DOHH2 (cell line): ENCODE results near the gene ITGB8.

Experiments used
- H3F3A ChIP-seq: fragments of 200-600 bp; sonication (generic), shearing (Covaris generic); 2 replicates; pipeline ENCODE4 v1.6.0; 2016; ENCODE audit warnings: antibody characterized with exemption, mild to moderate bottlenecking; ENCODE audit not compliant: control insufficient read depth, insufficient read depth
- H3K27ac ChIP-seq: fragments of 200-600 bp; sonication (generic); 2 replicates; pipeline ENCODE4 v1.5.1; 2014; ENCODE audit warnings: low read depth, mild to moderate bottlenecking, low read length, moderate library complexity
- H3K27me3 ChIP-seq: fragments of 200-600 bp; sonication (generic); 2 replicates; pipeline ENCODE4 v1.6.1; 2014; ENCODE audit warnings: mild to moderate bottlenecking, low read length, mixed read lengths; ENCODE audit not compliant: control insufficient read depth
- H3K36me3 ChIP-seq: fragments of 200-600 bp; sonication (generic); 2 replicates; pipeline ENCODE4 v1.6.1; 2014; ENCODE audit warnings: mild to moderate bottlenecking, low read length, moderate library complexity, mixed read lengths; ENCODE audit not compliant: control insufficient read depth
- H3K4me1 ChIP-seq: fragments of 200-600 bp; sonication (generic); 2 replicates; pipeline ENCODE4 v1.6.1; 2014; ENCODE audit warnings: mild to moderate bottlenecking, low read length, mixed read lengths; ENCODE audit not compliant: control insufficient read depth
- H3K4me2 ChIP-seq: fragments of 200-600 bp; sonication (generic); 2 replicates; pipeline ENCODE4 v1.6.0; 2014; ENCODE audit warnings: mild to moderate bottlenecking, low read length, moderate library complexity
- H3K4me3 ChIP-seq: fragments of 200-600 bp; sonication (generic); 2 replicates; pipeline ENCODE4 v1.5.1; 2014; ENCODE audit warnings: mild to moderate bottlenecking, low read length, mixed read lengths
- H3K79me2 ChIP-seq: fragments of 200-600 bp; sonication (generic); 2 replicates; pipeline ENCODE4 v1.6.1; 2014; ENCODE audit warnings: mild to moderate bottlenecking, low read length, mixed read lengths; ENCODE audit not compliant: control insufficient read depth
- H3K9me2 ChIP-seq: fragments of 200-600 bp; sonication (generic); replicated peaks from 2 replicates; pipeline ENCODE4 v1.6.1; 2014; ENCODE audit warnings: mild to moderate bottlenecking, low read length, mixed read lengths; ENCODE audit not compliant: control insufficient read depth
- H3K9me3 ChIP-seq: fragments of 200-600 bp; sonication (generic); 2 replicates; pipeline ENCODE4 v1.6.1; 2014; ENCODE audit warnings: antibody characterized with exemption, low read length, mixed read lengths; ENCODE audit not compliant: control insufficient read depth, insufficient read depth
- H4K20me1 ChIP-seq: fragments of 200-600 bp; sonication (generic); 2 replicates; pipeline ENCODE4 v1.6.0; 2014; ENCODE audit warnings: low read depth, mild to moderate bottlenecking, antibody characterized with exemption, low read length, moderate library complexity; ENCODE audit not compliant: control insufficient read depth, insufficient read depth
- EZH2phosphoT487 ChIP-seq: fragments of 200-600 bp; sonication (generic); IDR thresholded peaks from 2 replicates; pipeline ENCODE4 v1.6.1; 2017; ENCODE audit warnings: borderline replicate concordance, mild to moderate bottlenecking, antibody characterized with exemption, low read length, moderate library complexity, mixed read lengths
- TF ChIP-seq, protein P1 (sequence below): fragments of 200-600 bp; sonication (generic); IDR thresholded peaks from one replicate; pipeline ENCODE4 v1.5.1; 2014; ENCODE audit warnings: antibody characterized with exemption, mild to moderate bottlenecking, low read depth, low read length; ENCODE audit not compliant: poor library complexity, severe bottlenecking

ITGB8 gene

DNA sequence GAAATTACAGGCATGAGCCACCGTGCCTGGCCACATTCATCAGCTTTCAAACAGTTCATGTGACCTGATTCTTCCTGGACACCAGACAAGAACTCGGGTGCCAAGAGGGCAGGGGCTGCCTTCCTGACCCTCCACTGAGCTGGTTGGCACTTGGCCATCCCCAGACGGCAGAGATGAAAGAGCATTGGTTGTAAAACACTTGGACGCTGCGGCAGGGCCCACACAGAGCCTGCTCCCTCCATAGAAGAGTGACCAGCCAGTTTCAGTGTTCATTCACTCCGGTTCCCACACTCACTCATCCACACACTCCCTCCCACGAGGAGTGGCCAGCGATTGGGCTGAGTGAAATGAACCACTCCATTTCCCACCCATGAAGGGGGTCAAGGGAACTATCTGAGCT is 112.3 kb downstream of the ITGB8 start:
- no peaks in the 10 kb centered on the region for H4K20me1 ChIP-seq
- no peaks in the 10 kb centered on the region for H3K79me2 ChIP-seq
- peaks cover 33% of the 10 kb centered on the region for H3K4me1 ChIP-seq
- H3F3A ChIP-seq, result no peaks in the 10 kb centered on the region
- peaks cover 8% of the 10 kb centered on the region; the same call in 1 of the 2 replicates for H3K9me3 ChIP-seq
- TF ChIP-seq EZH2phosphoT487, result no peak
- TF ChIP-seq, protein P1, sequence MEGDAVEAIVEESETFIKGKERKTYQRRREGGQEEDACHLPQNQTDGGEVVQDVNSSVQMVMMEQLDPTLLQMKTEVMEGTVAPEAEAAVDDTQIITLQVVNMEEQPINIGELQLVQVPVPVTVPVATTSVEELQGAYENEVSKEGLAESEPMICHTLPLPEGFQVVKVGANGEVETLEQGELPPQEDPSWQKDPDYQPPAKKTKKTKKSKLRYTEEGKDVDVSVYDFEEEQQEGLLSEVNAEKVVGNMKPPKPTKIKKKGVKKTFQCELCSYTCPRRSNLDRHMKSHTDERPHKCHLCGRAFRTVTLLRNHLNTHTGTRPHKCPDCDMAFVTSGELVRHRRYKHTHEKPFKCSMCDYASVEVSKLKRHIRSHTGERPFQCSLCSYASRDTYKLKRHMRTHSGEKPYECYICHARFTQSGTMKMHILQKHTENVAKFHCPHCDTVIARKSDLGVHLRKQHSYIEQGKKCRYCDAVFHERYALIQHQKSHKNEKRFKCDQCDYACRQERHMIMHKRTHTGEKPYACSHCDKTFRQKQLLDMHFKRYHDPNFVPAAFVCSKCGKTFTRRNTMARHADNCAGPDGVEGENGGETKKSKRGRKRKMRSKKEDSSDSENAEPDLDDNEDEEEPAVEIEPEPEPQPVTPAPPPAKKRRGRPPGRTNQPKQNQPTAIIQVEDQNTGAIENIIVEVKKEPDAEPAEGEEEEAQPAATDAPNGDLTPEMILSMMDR, result no peak
- no peaks in the 10 kb centered on the region for H3K27me3 ChIP-seq
- H3K4me2 ChIP-seq, result no peak overlapping the region
- H3K4me3 ChIP-seq, result no peak overlapping the region
- H3K27ac ChIP-seq, result no peak overlapping the region
- H3K9me2 ChIP-seq, result no peaks in the 10 kb centered on the region
- no peaks in the 10 kb centered on the region for H3K36me3 ChIP-seq

DNA sequence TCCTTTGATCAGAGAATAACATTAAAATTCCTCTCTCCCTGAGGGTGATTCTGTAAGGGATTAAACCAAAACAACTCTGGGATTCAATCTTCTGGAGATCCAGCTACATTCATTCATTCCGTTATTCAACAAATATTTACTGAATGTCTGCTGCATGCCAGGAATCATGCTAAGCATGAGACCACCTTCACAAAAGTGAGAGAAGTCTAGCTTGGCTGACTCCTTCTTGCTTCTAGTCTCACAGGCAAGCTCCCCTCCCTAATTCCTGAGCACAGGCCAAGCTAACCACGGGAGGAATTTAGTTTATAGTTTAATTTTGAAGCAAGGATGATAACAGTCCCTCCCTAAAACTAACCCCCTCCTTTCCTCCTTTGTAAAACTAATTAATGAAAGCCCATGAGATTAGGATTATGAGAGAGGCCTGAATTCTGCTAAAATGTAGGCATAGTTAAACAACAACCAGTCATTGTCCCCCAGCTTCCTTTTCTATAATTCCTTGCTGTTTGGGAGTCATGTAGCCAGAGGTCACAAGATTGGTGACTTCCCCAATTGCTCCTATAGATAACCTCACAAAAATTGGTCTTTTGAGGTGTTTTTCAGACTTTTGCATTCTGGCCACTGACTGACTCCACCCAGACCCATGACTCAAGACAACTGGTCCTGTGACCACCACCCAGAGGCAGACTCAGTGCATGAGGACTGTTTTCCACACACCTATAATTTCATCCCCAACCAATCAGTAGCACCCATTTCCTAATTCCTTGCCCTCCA is 113.5 kb downstream of the ITGB8 start:
- Histone ChIP-seq H3K4me1 (peaks cover 21% of the 10 kb centered on the region), H3F3A (no peaks in the 10 kb centered on the region), H3K9me2 (no peaks in the 10 kb centered on the region), H3K4me3 (no peak overlapping the region), H3K27me3 (no peaks in the 10 kb centered on the region), H3K4me2 (no peak overlapping the region), H4K20me1 (no peaks in the 10 kb centered on the region), H3K9me3 (peaks cover 8% of the 10 kb centered on the region; the same call in 1 of the 2 replicates), H3K36me3 (no peaks in the 10 kb centered on the region), H3K27ac (no peak overlapping the region), H3K79me2 (no peaks in the 10 kb centered on the region)
- no peak for TF ChIP-seq EZH2phosphoT487
- TF ChIP-seq, protein P1, result no peak

DNA sequence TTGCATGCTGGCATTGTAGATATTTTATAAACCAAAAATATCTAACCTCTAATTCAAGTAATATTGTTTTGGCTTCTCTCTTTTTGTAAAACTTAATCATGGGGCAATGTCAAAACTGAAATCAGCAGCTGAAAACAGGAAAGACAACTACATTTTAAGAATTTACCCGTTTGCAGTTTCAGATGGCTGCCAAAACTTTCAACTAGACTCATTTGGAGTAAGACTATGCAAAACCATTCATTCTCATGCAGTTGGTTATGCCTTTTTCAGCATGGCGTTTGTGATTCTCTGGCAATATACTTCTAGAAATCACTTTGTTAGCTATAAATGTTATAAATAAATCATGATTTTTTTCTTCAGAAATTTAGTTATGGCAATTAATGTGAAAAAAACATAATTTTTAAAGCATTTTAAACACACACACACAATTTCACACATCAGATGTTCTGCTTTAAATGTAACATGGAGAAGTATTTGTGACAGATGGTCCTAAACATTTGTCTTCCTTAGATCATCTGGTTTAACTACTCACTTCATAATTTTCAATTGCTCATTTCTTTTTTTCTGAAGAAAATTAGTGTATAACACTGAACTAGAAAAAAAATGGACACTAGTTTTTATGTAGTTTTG is 116.4 kb downstream of the ITGB8 start:
- TF ChIP-seq, protein P1, result no peak
- no peak for TF ChIP-seq EZH2phosphoT487
- Histone ChIP-seq H3K9me2 (no peaks in the 10 kb centered on the region), H3K4me2 (no peak overlapping the region), H3K79me2 (no peaks in the 10 kb centered on the region), H3K4me3 (no peak overlapping the region), H3K4me1 (no peaks in the 10 kb centered on the region), H3K27me3 (no peaks in the 10 kb centered on the region), H3K36me3 (no peaks in the 10 kb centered on the region), H3F3A (no peaks in the 10 kb centered on the region), H4K20me1 (no peaks in the 10 kb centered on the region), H3K27ac (no peak overlapping the region), H3K9me3 (peaks cover 5% of the 10 kb centered on the region; the same call in 1 of the 2 replicates)
